GM20431 (cell line): Measurements from ENCODE around the gene NOL4L.

Experiments used
- in situ Hi-C: fragments of 300-500 bp; cut with MseI, MboI; formaldehyde crosslinking; loops from one replicate; pipeline ENCODE4 v1.15.0; 2020; ENCODE audit warnings: low sequenced_read_pairs; ENCODE audit not compliant: unreplicated experiment

Gene NOL4L

DNA sequence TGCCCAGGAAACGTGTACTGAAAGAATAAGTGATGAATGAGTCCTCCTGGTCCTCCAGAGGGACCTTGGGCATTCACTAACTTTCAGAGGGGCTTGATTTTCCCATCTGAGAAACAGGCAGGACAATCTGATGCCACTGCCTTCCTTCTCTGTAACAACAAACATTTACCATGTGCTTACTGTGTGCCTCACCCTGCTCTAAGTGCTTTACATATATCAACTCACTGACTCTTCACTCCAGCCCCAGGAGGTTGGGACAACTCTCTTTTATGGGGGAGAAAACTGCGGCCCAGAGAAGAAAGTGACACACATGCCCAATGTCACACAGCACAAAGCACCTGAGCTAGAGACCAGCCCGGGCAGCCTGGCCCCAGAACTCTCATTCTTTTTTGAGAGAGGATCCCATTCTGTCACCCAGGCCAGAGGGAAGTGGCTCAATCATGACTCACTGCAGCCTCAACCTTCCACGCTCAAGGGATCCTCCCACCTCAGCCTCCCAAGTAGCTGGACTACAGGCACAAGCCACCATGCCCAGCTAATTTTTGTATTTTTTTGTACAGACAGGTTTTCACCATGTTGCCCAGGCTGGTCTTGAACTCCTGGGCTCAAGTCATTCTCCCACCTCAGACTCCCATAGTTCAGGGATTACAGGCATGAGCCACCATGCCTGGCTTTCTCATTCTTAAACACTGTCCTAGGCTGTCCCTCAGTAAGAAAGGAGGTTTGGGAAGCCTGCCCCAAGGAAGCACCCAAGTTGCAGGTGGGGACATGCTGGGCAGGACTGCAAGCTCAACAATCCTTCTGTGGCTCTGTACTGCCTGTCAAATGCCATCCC is 38.0 kb downstream of the NOL4L start:
- in situ Hi-C loops, result loop anchor here (25.0 kb wide), 1 partner anchor 215 kb away; the partner anchor contains the start of gene DNMT3B

DNA sequence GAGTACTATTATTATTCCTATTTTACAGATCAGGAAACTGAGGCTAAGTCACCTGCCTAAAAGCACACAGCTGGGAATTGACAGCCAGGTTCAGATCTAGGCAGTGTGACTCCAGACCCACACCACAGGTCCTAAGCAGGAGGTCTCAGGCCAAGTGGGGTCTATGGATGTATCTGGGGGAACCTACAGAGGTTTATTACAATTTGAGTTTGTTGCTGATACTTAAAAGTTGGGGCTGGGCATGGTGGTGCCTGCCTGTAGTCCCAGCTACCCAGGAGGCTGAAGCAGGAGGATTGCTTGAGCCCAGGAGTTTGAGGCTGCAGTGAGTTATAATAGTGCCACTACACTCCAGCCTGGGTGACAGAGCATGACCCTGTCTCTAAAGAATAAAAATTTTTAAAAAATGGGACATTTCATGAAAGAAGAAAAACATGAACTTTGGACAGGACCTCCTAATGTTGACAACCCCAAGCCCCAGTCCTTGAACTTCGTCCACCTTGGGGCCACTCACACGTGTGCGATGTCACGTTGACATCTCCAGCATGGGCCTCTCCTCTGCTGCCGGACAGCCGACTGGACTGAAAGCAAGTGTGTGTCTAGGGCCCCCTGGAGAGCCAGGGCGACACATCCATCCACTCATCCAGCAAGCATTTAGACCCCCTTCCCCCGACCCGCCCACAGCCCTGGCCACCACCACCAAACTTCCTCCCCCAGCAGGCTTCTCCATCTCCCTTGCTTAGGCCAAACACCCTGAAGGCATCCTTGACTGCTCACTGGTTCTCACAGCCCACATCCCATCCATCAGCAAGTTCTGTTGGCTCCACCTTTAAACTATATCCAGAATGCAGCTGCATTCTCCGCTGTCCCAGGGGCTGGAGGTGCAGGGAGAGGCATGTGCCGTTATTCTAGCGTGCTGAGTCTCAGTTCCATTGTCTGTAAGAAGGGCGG is 40.0 kb downstream of the NOL4L start:
- in situ Hi-C loops, result loop anchor here (25.0 kb wide), 1 partner anchor 217 kb away; the partner anchor contains the start of gene DNMT3B

DNA sequence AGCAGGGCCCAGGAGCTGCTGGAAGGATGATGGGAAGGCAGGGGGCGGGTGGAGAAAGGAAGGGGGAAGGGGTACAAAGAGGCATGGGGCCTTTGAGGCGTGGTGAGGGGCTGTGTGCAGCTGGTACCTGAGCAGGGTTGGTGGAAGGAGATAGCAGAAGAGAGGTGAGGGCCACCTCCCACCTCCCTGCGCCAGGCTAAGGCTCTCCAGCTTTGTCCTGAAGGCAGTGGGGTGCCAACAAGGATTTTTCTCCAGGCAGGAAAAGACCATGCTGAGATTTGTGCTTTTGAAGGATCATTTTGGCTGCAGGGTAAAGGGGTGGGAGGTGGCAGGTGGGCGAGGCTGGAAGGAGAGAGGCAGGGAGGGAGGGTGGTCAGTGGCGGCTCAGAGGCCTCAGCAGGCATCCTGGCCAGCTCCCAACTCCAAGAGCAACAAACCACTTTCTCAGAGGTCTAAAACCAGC is 40.8 kb downstream of the NOL4L start:
- in situ Hi-C loops, result loop anchor here (25.0 kb wide), 1 partner anchor 218 kb away; the partner anchor contains the start of gene DNMT3B

DNA sequence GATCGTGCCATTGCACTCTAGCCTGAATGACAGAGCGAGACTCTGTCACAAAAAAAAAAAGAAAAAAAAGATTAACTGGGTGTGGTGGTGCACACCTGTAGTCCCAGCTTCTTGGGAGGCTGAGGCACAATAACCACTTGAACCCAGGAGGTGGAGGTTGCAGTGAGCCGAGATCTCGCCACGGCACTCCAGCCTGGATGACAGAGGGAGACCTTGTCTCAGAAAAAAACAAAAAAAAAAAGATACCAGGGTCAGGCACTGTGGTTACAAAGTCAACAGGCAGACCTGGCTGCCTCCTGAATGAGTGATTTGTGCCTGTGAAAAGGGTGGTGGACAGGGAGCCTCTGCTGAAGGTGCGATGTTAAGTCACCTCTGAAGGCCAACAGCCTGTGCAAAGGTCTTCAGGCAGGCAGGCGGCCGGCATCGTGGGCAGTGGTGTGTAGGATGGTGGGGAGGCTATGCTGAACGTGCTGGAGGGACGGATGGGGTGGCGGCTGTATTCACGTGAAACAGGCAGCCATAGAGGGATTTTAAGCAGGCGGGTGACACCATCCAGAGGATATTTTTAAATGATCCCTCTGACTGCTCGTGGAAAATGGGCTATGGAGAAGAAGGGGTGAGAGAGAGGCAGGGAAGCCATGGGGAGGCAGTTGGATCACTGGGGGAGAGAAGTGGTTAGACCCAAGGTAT is 41.4 kb downstream of the NOL4L start:
- in situ Hi-C loops, result loop anchor here (25.0 kb wide), 1 partner anchor 219 kb away; the partner anchor contains the start of gene DNMT3B

DNA sequence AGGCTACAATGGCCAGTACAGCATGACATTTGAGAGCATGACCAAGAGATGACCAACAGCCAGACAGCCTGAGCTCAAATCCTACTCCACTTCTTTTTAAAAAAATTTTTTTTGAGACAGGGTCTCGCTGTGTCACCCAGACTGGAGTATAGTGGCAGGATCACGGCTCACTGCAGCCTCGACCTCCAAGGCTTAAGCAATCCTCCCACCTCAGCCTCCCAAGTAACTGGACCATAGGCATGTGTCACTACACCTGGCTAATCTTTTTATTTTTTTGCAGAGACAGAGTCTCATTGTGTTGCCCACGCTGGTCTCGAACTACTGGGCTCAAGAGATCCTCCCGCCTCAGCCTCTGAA is 42.9 kb downstream of the NOL4L start:
- in situ Hi-C loops, result loop anchor here (25.0 kb wide), 1 partner anchor 220 kb away; the partner anchor contains the start of gene DNMT3B

DNA sequence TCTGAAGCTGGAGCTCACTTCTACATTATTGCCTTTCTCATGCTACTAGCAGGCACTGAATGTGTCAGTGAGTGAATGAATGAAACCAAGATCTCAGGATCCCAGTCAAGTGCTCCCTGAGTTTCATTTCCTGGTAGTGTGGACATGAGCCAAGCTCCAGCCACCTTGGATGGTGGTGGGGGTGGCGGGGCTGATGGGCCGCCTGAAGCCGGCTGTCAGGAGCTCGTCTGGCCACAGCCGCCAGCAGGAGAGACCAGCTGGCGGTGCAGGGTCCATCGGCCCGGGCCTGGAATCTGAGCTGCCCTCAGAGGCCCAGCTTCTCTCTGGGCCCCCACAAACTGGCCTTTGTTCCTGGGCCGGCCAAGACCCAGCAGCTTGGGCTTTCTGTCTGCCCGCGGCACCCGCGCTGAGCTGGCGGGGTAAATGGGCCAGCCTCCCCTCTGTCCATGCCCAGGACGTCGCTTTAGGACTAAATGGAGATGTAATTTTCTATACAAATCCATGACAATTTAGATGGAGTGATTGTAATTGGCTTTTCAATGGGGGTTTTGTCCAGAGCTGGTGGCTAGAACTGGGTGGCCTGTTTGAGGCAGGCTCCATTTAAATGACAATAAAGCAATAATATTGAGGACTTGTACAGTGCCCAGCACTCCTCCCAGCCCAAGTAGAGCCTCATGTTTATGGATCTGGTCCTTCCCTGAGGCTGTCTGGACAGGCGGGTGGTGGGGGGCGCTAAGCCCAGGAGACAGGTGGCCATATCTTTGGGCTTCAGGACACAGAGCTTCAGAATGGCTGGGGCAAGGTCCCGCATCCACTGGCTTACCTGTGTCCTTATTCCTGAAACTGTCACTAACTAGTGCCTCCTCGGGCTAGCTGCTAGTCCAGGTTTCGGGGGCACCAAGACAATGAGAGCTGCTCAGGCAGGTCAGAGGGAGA is 43.5 kb downstream of the NOL4L start:
- in situ Hi-C loops, result loop anchor here (25.0 kb wide), 1 partner anchor 221 kb away; the partner anchor contains the start of gene DNMT3B

DNA sequence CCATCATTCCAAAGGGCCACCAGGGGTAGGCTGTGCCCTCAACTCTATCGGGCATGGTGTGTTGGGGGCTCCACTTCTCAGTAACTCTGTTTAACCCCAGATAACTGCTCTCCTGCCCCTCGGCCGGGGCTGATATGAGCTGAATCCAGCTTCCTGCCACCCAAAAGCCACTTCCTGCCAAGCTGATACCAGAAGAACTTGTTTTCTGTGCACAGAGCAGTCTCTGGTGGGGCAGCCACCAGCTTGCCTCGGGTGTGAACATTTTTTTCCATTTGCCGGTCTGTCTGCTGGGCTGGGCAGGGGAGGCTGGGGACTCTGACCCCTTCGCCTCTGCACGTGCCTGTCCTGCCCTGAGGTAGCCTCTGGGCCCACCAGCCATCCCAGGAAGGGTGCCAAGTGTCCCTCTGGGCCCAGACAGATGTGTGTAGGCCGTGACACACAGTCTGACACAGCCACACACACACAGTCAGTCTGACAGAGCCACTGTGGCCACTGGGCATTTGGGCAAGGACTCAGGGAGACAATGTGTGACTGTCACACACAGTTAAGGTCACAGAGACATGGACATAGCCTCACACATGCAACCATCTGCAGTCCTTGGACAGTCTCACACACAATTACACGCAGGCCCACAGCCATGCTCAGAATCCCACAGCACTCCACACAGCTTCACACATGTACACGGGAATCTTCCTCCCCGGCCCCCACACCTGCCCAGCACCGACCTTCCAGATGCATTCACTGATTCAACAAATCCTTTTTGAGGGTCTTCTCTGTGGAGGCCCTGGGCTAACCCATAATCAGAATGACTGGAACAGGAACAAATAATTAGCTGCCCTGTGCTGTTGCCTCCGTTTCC is 45.1 kb downstream of the NOL4L start:
- in situ Hi-C loops, result loop anchor here (25.0 kb wide), 1 partner anchor 222 kb away; the partner anchor contains the start of gene DNMT3B

DNA sequence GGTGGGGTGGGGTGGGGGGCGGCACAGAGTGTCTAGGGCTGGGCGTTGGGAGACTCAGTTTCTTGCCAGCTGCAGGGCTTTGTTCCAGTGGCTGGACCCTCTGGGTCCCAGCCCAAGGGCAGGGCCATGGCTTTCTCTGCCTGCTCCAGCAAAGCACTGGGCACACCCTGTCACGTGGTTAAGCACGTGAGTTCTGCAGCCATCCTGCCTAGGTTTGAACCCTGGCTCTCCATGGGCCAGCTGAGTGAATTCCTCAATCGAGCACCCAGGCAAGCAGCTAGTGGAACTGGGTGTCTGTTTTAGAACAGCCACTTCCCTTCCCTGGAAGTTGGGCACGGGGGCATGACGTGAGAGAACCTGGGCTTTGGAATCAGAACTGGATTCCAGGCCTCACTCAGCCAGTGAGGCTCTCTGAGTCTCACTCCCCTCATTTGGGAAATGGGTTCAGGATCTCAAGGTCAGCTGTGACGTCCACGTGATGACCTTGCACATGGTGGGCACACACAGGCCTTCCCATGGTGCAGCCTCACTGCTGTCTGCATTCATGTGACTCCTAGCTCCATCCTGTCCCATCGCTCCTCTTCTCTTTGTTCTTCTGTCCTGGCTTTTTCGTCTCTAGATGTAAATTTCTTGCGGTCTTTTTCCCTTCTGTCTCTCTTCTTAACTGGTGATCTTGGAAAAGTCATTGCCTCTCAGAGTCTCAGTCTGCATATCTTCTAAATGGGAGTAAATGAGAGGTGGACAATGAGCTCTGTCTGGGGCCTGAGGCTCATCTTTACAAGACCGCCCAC is 45.9 kb downstream of the NOL4L start:
- in situ Hi-C loops, result loop anchor here (25.0 kb wide), 1 partner anchor 223 kb away; the partner anchor contains the start of gene DNMT3B

DNA sequence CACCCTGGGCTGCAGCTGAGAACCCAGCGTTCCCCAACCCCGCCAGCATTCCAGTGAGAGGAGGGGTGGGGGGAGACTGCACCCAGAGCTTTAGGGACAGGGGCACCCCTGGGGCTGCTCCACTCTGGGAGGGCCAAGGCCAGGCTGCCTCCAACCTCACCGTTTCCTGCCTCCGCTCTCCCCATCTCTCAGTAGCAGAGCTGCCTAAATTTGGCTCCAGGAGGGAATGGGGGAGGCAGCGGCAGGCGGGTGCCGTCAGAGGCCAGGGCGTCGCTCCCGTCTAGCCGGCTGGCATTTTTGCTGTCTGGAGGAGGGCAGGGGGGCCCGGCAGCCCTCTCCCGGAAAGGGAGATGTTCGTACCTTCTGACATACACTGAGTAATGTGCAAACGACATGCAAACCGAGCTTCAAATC is 46.6 kb downstream of the NOL4L start:
- in situ Hi-C loops, result loop anchor here (25.0 kb wide), 1 partner anchor 224 kb away; the partner anchor contains the start of gene DNMT3B

DNA sequence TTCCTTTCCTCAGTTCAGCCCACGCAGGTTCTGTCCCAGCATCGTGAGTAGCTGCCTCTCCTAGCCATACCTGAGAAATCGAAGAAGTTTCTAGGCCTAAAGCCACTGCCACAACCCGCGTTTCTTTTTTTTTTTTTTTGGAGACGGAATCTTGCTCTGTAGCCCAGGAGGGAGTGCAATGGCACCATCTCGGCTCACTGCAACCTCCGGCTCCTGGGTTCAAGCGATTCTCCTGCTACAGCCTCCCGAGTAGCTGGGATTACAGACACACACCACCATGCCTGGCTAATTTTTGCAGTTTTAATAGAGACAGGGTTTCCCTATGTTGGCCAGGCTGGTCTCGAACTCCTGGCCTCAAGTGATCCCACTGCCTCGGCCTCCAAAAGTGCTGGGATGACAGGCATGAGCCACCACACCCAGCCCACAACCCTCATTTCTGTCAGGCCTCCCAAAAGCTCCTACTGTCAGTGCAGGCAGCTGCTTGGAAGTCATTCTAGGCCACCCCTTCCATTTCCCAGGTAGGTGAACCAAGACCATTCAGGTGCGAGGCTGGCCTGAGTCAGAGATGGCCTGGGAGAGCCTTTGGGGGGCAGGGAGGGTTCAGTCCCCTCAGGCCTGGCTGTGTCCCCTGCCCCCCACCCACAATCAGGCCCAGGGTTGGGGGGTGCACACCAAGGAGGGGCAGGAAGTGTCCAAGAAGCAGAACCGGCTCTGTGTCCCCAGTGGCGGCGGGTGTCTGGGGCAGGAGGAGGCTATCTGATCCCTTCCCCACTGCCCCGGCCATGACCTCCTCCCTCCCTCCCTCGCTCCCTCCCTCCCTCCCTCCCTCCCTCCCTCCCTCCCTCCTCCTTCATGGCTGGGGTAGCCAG is 47.2 kb downstream of the NOL4L start:
- in situ Hi-C loops, result loop anchor here (25.0 kb wide), 1 partner anchor 224 kb away; the partner anchor contains the start of gene DNMT3B

DNA sequence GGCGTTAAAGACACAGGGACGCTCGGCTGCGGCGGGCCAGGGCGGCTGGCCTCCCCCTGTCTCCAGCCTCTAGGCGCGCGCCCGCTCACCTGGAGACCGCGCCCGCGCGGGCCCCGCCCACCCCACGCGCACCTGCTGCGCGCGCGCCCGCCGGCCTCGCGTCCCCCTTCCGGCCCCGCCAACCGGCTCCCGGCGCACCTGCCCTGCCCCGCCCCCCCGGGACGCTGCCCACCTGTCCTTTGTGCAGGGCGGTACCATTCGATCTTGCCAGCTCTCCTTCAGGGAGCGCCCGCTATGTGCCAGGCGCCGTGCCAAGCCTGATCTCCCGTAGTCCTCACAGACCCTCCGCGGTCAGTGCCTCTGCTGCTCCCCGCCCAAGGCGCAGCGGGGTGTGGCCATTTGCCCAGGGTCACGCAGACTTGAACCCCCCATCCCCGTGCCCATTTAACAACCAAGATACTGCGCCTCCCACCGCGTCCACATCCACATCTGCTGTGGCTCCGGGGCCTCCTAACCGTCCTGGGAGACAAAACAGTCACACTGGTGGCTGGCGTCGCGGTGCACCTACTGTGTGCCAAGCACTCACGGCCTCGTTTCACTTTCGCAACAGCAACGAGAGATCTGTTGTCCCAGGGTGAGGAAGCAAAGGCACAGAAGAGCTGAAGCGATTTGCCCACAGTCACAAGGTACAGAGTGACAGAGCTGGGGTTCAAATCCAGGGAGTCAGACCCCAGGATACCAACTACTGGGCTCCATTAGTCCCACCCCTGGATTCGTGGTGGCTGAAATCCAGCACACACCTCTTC is 48.1 kb downstream of the NOL4L start:
- in situ Hi-C loops, result loop anchor here (25.0 kb wide), 1 partner anchor 225 kb away; the partner anchor contains the start of gene DNMT3B

DNA sequence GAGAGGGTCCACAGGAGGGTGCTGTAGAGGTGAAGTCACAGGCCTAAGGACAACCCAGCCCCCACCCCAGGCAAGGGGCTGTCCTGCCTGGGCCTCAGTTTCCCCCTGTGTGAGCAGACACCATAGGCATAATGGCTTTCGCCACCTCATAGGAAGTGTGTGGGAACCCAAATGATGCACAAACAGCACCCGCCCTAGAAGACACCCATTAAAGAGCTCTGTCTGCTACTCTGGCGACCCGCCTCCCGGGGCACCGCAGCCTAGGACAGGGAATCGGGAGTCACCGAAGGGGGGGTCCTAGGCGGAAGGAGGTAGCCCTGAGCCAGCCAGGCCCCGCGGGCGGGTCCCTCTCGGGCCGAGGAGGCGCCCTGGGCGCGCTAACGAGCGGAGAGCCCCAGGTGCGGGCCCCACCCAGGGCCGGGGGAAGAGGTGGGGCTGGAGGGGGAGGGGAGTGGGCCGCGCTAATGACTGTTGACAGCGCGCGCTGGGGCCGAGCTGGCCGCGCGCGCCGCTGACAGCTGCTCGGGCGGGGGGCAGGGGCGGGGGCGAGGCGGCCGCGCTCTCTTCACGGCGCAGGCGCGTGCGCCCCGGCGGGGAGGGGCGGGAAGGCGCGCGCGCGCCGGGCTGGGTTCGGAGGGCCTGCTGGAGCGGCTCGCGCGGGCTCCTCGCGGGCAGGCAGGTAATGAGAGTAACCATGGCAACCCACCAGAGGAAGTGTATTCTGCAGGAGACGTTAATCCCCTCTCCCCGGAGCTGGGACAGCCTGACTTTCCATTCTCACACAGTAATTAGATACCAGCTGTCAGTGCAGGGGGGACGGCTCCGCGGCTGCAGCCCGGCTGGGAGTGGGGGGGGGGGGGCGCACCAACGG is 48.9 kb downstream of the NOL4L start:
- in situ Hi-C loops, result loop anchor here (25.0 kb wide), 1 partner anchor 226 kb away; the partner anchor contains the start of gene DNMT3B

DNA sequence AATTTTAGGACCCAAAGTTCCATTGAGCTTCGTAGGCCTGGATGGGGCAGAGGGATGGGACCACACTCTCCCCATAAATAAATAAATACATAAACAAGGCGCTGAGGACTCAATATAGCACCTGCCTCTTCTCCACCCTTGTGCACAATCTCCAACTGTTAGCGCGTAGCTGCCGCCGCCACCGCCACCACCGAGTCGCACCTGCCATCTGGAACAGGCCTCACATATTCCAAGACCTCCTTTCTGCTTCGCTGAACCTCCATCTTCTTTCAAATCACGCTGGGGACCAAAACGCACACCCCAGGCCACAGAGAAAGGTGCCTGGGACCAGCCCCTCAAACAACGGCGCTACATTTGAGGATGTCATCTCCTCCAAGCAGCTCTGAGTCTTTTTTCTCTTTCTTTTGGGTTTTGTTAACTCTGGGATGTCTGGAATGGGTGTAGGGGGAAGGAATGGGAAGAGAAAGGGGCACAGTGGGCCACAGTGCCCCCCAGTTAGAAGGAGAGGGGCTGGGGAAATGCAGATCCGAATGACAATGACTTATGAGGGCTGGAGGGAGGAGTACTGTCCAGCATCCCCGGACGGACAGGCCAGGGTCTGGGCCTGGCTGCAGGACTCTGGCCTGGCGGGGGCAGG is 49.7 kb downstream of the NOL4L start:
- in situ Hi-C loops, result loop anchor here (25.0 kb wide), 1 partner anchor 227 kb away; the partner anchor contains the start of gene DNMT3B
